HEK293 (cell line): Measurements from ENCODE around the gene SHBG.

Source experiments
- CTCF ChIA-PET: fragments of 350-600 bp; formaldehyde crosslinking; extraction: SDS; loops from one replicate; lab custom pipeline; 2021; ENCODE audit warnings: antibody characterized with exemption; lab: Yijun Ruan, JAX
- POLR2A ChIA-PET: fragments of 300-600 bp; formaldehyde crosslinking; extraction: SDS; loops from one replicate; lab custom pipeline; 2020; ENCODE audit warnings: antibody characterized with exemption, inconsistent platforms; lab: Yijun Ruan, JAX
- H3K27ac ChIP-seq: fragments of 200-500 bp; sonication (Bioruptor generic); 2 replicates; pipeline ENCODE4 v1.5.1; 2014; ENCODE audit warnings: low read depth, low read length, control low read depth, inconsistent platforms; ENCODE audit errors: extremely low read depth
- H3K36me3 ChIP-seq, 2 experiments: fragments of 200-500 bp in 1 of 2; sonication (Bioruptor generic) in 1 of 2; 1 replicate in 1 of 2; 2 replicates in 1 of 2; pipeline ENCODE4 v1.5.1; 2014 to 2017; ENCODE audit warnings: inconsistent platforms in 2 of 2, low read length in 2 of 2; ENCODE audit not compliant: control insufficient read depth in 2 of 2, insufficient read depth in 1 of 2
- H3K4me1 ChIP-seq: fragments of 200-500 bp; sonication (Bioruptor generic); 2 replicates; pipeline ENCODE4 v1.5.1; 2014; ENCODE audit warnings: mild to moderate bottlenecking, low read length, inconsistent platforms; ENCODE audit not compliant: control insufficient read depth, insufficient read depth
- H3K4me3 ChIP-seq: 2 replicates; pipeline ENCODE4 v1.5.1; 2011; ENCODE audit warnings: low read depth, mild to moderate bottlenecking, control low read depth, low read length, moderate library complexity
- H3K9me3 ChIP-seq: fragments of 200-500 bp; sonication (Bioruptor generic); 2 replicates; pipeline ENCODE4 v1.5.1; 2014; ENCODE audit warnings: low read depth, low read length, inconsistent platforms; ENCODE audit not compliant: control insufficient read depth, insufficient read depth
- ELK4 ChIP-seq: IDR thresholded peaks from 2 replicates; pipeline ENCODE4 v1.6.1; 2011; ENCODE audit warnings: mild to moderate bottlenecking, low read depth, low read length, borderline replicate concordance
- GLI4 ChIP-seq: fragments of 450-650 bp; formaldehyde crosslinking; IDR thresholded peaks from 2 replicates; pipeline ENCODE4 v1.5.1; 2016; ENCODE audit warnings: missing biosample characterization, missing genetic modification characterization
- GLIS1 ChIP-seq: fragments of 450-650 bp; formaldehyde crosslinking; IDR thresholded peaks from 2 replicates; pipeline ENCODE4 v1.5.1; 2016; ENCODE audit warnings: missing biosample characterization, missing genetic modification characterization
- KLF7 ChIP-seq: fragments of 450-650 bp; formaldehyde crosslinking; IDR thresholded peaks from 2 replicates; pipeline ENCODE4 v1.5.1; 2016; ENCODE audit warnings: missing biosample characterization, missing genetic modification characterization, borderline replicate concordance
- OSR2 ChIP-seq: fragments of 450-650 bp; formaldehyde crosslinking; IDR thresholded peaks from 2 replicates; pipeline ENCODE4 v1.5.1; 2016; ENCODE audit warnings: missing biosample characterization, missing genetic modification characterization
- PATZ1 ChIP-seq: fragments of 450-650 bp; formaldehyde crosslinking; IDR thresholded peaks from 2 replicates; pipeline ENCODE4 v1.5.1; 2016; ENCODE audit warnings: missing biosample characterization, missing genetic modification characterization
- PRDM4 ChIP-seq: fragments of 450-650 bp; formaldehyde crosslinking; IDR thresholded peaks from 2 replicates; pipeline ENCODE4 v1.5.1; 2017; ENCODE audit warnings: missing biosample characterization, missing genetic modification characterization
- SP7 ChIP-seq: fragments of 450-650 bp; formaldehyde crosslinking; IDR thresholded peaks from 2 replicates; pipeline ENCODE4 v1.5.1; 2016; ENCODE audit warnings: missing biosample characterization, missing genetic modification characterization
- ZBTB20 ChIP-seq: fragments of 450-650 bp; formaldehyde crosslinking; IDR thresholded peaks from 2 replicates; pipeline ENCODE4 v1.5.1; 2016; ENCODE audit warnings: missing biosample characterization, missing genetic modification characterization
- ZBTB8A ChIP-seq: fragments of 450-650 bp; formaldehyde crosslinking; IDR thresholded peaks from 2 replicates; pipeline ENCODE4 v1.5.1; 2016; ENCODE audit warnings: missing biosample characterization, missing genetic modification characterization
- ZFP37 ChIP-seq: fragments of 450-650 bp; formaldehyde crosslinking; IDR thresholded peaks from 2 replicates; pipeline ENCODE4 v1.5.1; 2016; ENCODE audit warnings: missing biosample characterization, missing genetic modification characterization
- ZFP69B ChIP-seq: fragments of 450-650 bp; formaldehyde crosslinking; IDR thresholded peaks from 2 replicates; pipeline ENCODE4 v1.5.1; 2016; ENCODE audit warnings: missing biosample characterization, missing genetic modification characterization
- ZNF146 ChIP-seq: fragments of 450-650 bp; formaldehyde crosslinking; IDR thresholded peaks from 2 replicates; pipeline ENCODE4 v1.5.1; 2016; ENCODE audit warnings: missing biosample characterization, missing genetic modification characterization
- ZNF280D ChIP-seq: fragments of 450-650 bp; formaldehyde crosslinking; IDR thresholded peaks from 2 replicates; pipeline ENCODE4 v1.5.1; 2016; ENCODE audit warnings: missing biosample characterization, missing genetic modification characterization
- ZNF350 ChIP-seq: fragments of 450-650 bp; formaldehyde crosslinking; IDR thresholded peaks from 2 replicates; pipeline ENCODE4 v1.5.0; 2017; ENCODE audit warnings: missing biosample characterization, mild to moderate bottlenecking, missing genetic modification characterization
- ZNF596 ChIP-seq: fragments of 450-650 bp; IDR thresholded peaks from 2 replicates; pipeline ENCODE4 v1.5.0; 2018; ENCODE audit warnings: missing biosample characterization, mild to moderate bottlenecking, missing genetic modification characterization, moderate library complexity
- ZNF624 ChIP-seq: fragments of 450-650 bp; formaldehyde crosslinking; IDR thresholded peaks from 2 replicates; pipeline ENCODE4 v1.5.1; 2017; ENCODE audit warnings: missing biosample characterization, missing genetic modification characterization
- ZNF677 ChIP-seq: fragments of 450-650 bp; IDR thresholded peaks from 2 replicates; pipeline ENCODE4 v1.5.0; 2018; ENCODE audit warnings: missing biosample characterization, mild to moderate bottlenecking, missing genetic modification characterization, moderate library complexity
- ZNF692 ChIP-seq: fragments of 450-650 bp; formaldehyde crosslinking; IDR thresholded peaks from 2 replicates; pipeline ENCODE4 v1.5.1; 2016; ENCODE audit warnings: missing biosample characterization, missing genetic modification characterization
- ZNF747 ChIP-seq: fragments of 450-650 bp; formaldehyde crosslinking; IDR thresholded peaks from 2 replicates; pipeline ENCODE4 v1.5.1; 2016; ENCODE audit warnings: missing biosample characterization, missing genetic modification characterization
- ZSCAN23 ChIP-seq: fragments of 450-650 bp; formaldehyde crosslinking; IDR thresholded peaks from 2 replicates; pipeline ENCODE4 v1.5.1; 2016; ENCODE audit warnings: missing biosample characterization, missing genetic modification characterization
- TF ChIP-seq, protein P1 (sequence below): fragments of 450-650 bp; formaldehyde crosslinking; IDR thresholded peaks from 2 replicates; pipeline ENCODE4 v1.5.1; 2016; ENCODE audit warnings: missing biosample characterization, missing genetic modification characterization
- TF ChIP-seq, protein P2 (sequence below): fragments of 450-650 bp; formaldehyde crosslinking; optimal IDR thresholded peaks from 2 replicates; pipeline ENCODE3; 2016; ENCODE audit warnings: missing biosample characterization, mild to moderate bottlenecking, missing genetic modification characterization

The SHBG gene

DNA sequence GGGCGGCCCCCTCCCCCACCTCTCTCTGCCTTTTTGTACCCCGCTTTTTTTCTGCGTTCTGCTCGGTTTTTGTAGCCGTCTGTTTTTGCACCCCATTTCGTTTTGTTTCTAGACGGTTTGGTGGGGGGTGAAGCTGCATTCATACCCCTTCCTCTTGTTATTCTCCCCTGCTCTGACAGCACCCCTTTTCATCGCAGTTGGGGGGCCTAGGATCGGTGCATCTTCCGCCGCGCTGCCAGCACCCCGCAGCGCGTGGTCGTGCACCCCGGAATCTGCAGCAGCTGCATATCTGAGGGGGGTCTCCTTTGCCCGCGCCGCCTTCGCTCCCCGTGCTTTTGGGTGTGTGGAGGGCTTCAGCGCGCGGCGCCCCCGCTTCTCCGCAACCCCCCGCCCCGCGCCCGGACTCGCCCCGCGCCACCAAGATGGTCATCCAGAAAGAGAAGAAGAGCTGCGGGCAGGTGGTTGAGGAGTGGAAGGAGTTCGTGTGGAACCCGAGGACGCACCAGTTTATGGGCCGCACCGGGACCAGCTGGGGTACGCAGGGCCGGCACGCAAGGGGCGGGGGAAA lies 21.2 kb downstream of the SHBG start:
- peak overlapping the region; percentile 38 for H3K4me3 ChIP-seq
- H3K4me1 ChIP-seq: peaks cover 5% of the 10 kb centered on the region
- H3K36me3 ChIP-seq: no peaks in the 10 kb centered on the region
- POLR2A ChIA-PET: interaction anchor here (0.6 to 5.3 kb wide), 20 partner anchors 9 to 468 kb away, joined by 3 to 113 read pairs (median 5); partner anchors contain the start of genes CYB5D1, EFNB3, FXR2 and MPDU1
- CTCF ChIA-PET: interaction anchor here (0.5 to 7.2 kb wide), 9 partner anchors 14 to 92 kb away, joined by 3 to 57 read pairs (median 4); partner anchors contain the start of genes TP53 and WRAP53
- no peaks in the 10 kb centered on the region for H3K9me3 ChIP-seq
- peak overlapping the region; percentile 39; the same call in 1 of the 2 replicates for H3K27ac ChIP-seq
- TF ChIP-seq ZNF280D (tag by site-specific recombination) (no peak), PATZ1 (tag by site-specific recombination) (peak; percentile 0; the same call in 1 of the 2 replicates), ZNF596 (tag by site-specific recombination) (no peak), ZNF624 (tag by site-specific recombination) (no peak), KLF7 (tag by site-specific recombination) (no peak), GLIS1 (tag by site-specific recombination) (peak; percentile 3; the same call in 1 of the 2 replicates), ZFP69B (tag by site-specific recombination) (no peak), ZNF692 (no peak), PRDM4 (tag by site-specific recombination) (0 out of 2 replicates have a peak, but pooled peaks have one; percentile 16), ZSCAN23 (tag by site-specific recombination) (peak; percentile 26; the same call in 1 of the 2 replicates), OSR2 (tag by site-specific recombination) (no peak), ZNF677 (tag by site-specific recombination) (no peak), ZNF146 (tag by site-specific recombination) (no peak), SP7 (tag by site-specific recombination) (0 out of 2 replicates have a peak, but pooled peaks have one; percentile 10), ELK4 (no peak), ZBTB8A (no peak), ZFP37 (tag by site-specific recombination) (no peak), ZNF350 (no peak), ZBTB20 (tag by site-specific recombination) (peak; percentile 80), ZNF747 (tag by site-specific recombination) (peak; percentile 48; the same call in 1 of the 2 replicates), GLI4 (tag by site-specific recombination) (0 out of 2 replicates have a peak, but pooled peaks have one; percentile 11)
- TF ChIP-seq, protein P1, sequence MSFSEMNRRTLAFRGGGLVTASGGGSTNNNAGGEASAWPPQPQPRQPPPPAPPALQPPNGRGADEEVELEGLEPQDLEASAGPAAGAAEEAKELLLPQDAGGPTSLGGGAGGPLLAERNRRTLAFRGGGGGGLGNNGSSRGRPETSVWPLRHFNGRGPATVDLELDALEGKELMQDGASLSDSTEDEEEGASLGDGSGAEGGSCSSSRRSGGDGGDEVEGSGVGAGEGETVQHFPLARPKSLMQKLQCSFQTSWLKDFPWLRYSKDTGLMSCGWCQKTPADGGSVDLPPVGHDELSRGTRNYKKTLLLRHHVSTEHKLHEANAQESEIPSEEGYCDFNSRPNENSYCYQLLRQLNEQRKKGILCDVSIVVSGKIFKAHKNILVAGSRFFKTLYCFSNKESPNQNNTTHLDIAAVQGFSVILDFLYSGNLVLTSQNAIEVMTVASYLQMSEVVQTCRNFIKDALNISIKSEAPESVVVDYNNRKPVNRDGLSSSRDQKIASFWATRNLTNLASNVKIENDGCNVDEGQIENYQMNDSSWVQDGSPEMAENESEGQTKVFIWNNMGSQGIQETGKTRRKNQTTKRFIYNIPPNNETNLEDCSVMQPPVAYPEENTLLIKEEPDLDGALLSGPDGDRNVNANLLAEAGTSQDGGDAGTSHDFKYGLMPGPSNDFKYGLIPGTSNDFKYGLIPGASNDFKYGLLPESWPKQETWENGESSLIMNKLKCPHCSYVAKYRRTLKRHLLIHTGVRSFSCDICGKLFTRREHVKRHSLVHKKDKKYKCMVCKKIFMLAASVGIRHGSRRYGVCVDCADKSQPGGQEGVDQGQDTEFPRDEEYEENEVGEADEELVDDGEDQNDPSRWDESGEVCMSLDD: peak; percentile 99
- TF ChIP-seq, protein P2, sequence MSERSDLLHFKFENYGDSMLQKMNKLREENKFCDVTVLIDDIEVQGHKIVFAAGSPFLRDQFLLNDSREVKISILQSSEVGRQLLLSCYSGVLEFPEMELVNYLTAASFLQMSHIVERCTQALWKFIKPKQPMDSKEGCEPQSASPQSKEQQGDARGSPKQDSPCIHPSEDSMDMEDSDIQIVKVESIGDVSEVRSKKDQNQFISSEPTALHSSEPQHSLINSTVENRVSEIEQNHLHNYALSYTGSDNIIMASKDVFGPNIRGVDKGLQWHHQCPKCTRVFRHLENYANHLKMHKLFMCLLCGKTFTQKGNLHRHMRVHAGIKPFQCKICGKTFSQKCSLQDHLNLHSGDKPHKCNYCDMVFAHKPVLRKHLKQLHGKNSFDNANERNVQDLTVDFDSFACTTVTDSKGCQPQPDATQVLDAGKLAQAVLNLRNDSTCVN: peak; percentile 65
